ENCODE results near the gene PEX16. TPM values are rescaled to one million over a fixed set of nuclear protein-coding genes. Genes with fewer than 3 reads are reported as not detected.
"Not testable (repeated sequence)": the region's sequence is repeated elsewhere in the genome, so short reads cannot be mapped to it uniquely, and the experiment has no call there.

The PEX16 gene
- total RNA-seq, 1 donor = 14.6 TPM

GRCh38 chr11:45909594-45910475 lies 7.8 kb downstream of the PEX16 start:
- TF ChIP-seq, protein P1, sequence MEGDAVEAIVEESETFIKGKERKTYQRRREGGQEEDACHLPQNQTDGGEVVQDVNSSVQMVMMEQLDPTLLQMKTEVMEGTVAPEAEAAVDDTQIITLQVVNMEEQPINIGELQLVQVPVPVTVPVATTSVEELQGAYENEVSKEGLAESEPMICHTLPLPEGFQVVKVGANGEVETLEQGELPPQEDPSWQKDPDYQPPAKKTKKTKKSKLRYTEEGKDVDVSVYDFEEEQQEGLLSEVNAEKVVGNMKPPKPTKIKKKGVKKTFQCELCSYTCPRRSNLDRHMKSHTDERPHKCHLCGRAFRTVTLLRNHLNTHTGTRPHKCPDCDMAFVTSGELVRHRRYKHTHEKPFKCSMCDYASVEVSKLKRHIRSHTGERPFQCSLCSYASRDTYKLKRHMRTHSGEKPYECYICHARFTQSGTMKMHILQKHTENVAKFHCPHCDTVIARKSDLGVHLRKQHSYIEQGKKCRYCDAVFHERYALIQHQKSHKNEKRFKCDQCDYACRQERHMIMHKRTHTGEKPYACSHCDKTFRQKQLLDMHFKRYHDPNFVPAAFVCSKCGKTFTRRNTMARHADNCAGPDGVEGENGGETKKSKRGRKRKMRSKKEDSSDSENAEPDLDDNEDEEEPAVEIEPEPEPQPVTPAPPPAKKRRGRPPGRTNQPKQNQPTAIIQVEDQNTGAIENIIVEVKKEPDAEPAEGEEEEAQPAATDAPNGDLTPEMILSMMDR (IDR thresholded peaks at IDR 0.05; ENCODE audit: insufficient read depth, low read length) = no peak
- no peak overlapping the region for H3K4me3 ChIP-seq (ENCODE audit: low read depth, low read length)
- DNase-seq (ENCODE audit: low read depth) = no peak

GRCh38 chr11:45907911-45908370 lies 9.7 kb downstream of the PEX16 start:
- no peak for DNase-seq (ENCODE audit: low read depth)
- H3K4me3 ChIP-seq (ENCODE audit: low read depth, low read length) = no peak overlapping the region
- TF ChIP-seq, protein P1 (IDR thresholded peaks at IDR 0.05; ENCODE audit: insufficient read depth, low read length) = no peak

DNA sequence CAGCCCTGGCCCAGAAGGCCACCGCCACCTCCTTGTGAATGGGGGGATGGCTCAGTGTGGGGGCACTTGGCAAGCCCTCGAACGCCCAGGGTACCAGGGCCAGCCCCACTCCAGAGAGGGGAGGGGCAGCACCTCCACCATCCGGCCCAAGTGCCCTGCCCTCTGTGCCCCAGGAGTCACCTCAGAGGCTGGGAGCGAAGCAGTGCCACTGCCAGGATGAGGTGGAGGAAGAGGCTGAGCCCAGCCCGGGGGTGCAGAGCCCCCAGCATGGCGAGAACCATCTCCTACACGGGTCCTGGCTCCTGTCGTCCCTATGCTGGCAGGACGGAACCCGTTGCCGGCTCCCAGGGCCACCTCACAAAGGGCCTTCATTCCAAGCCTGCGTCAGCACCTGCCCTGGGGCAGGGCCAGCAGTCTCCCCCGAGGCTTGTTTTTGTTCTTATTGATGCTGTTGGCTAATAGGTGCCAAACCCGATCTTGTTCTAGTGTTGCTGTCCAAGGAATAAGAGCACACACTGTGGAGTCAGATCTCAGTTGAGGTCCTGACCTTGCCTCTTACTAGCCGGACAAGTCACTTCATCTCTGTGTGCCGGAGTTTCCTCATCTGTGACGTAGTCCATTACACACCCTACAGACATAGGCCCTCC lies 10.6 kb downstream of the PEX16 start, which contains the start of gene FREY1:
TSS of gene FREY1 (minus strand) at position 307 of the 647 bp plus-strand sequence. CDS start at position 281, 26 bp downstream.
- TF ChIP-seq, protein P1 (IDR thresholded peaks at IDR 0.05; ENCODE audit: insufficient read depth, low read length) = no peak
- DNase-seq (ENCODE audit: low read depth) = no peak
- no peak within 1 kb of the TSS for H3K4me3 ChIP-seq (ENCODE audit: low read depth, low read length)

DNA sequence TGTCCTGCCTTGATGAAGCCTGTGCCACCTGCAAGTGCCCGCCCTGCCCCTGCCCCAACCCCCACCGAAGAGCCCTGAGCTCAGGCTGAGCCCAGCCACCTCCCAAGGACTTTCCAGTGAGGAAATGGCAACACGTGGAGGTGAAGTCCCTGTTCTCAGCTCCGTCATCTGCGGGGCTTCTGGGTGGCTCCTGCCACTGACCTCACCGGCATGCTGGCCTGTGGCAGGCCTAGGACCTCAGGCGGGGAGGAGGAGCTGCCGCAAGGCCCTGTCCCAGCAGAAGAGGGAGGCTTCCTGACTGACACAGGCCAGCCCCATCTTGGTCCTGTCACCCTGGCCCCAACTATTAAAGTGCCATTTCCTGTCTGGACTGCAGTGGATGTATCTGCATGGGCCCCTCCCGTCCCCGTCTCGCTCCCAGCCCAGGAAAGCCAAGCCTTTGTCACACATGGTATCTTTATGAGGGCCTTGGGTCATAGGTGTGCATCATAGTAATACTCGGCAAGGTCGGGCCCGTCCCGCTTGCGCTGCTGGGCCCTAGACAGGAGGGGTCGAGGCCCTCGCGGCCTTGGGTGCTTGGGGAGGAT lies 11.5 kb downstream of the PEX16 start:
- DNase-seq (ENCODE audit: low read depth) = no peak
- H3K4me3 ChIP-seq (ENCODE audit: low read depth, low read length) = no peak overlapping the region
- TF ChIP-seq, protein P1 (IDR thresholded peaks at IDR 0.05; ENCODE audit: insufficient read depth, low read length) = no peak

- H3K4me3 ChIP-seq (ENCODE audit: low read depth, low read length); DNase-seq (ENCODE audit: low read depth): not testable (repeated sequence)
Observed at GRCh38 chr11:45905576-45905975, 12.1 kb downstream of the PEX16 start.

DNA sequence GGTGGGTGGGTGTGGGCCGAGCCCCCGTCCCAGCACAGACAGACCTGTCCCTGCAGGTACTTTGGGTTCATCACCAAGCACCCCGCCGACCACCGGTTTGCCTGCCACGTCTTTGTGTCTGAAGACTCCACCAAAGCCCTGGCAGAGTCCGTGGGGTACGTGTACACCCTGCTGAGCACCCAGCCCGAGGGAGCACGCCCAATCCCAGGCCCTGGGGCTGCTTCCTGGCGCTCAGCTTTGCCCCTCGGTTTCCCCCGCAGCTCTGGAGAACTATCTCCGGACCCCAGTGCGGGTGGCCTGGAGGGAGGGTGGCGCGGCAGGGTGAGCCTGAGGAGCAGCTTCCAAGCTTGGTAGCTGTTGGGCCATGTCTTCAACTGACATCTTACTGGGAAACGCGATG lies 12.6 kb downstream of the PEX16 start:
- TF ChIP-seq, protein P1 (IDR thresholded peaks at IDR 0.05; ENCODE audit: insufficient read depth, low read length) = no peak
- H3K4me3 ChIP-seq (ENCODE audit: low read depth, low read length) = no peak overlapping the region
- DNase-seq (ENCODE audit: low read depth) = no peak
